GM12875 (cell line): ENCODE results near the gene NECTIN1.

ENCODE experiments used
- H3K4me3 ChIP-seq: one replicate; pipeline ENCODE4 v1.5.1; 2011; ENCODE audit warnings: low read depth, low read length, control low read depth
- TF ChIP-seq, protein P1 (sequence below): IDR thresholded peaks from 2 replicates; pipeline ENCODE4 v1.5.1; 2011; ENCODE audit warnings: low read depth, mild to moderate bottlenecking, control low read depth, inconsistent platforms, low read length, moderate library complexity, borderline replicate concordance; ENCODE audit not compliant: insufficient read depth

The NECTIN1 gene

DNA sequence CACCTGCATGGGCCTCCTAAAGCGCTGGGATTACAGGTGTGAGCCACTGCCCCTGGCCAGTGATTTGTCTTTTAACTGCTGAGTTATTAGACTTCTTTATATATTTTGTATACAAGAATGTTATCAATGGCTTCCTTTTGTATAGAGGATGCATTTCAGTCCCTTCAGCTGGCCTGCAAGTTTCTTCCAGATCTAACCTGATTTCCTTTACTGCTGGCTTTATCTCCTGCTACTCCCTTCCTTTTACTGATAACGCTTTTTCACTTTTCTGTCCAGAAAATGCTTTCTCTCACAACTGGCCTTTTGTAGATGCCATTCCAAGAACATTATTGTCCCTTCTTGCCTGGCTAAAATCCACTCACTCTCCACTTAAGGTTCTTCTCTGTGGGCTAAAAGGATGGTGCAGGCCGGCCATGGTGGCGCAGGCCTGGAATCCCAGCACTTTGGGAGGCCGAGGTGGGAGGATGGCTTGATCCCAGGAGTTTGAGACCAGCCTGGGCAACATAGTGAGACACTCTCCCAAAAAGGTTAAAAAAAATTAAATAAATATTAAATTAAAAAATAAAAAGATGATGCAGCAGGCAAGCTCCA, 118.1 kb downstream of the NECTIN1 start:
- TF ChIP-seq, protein P1, sequence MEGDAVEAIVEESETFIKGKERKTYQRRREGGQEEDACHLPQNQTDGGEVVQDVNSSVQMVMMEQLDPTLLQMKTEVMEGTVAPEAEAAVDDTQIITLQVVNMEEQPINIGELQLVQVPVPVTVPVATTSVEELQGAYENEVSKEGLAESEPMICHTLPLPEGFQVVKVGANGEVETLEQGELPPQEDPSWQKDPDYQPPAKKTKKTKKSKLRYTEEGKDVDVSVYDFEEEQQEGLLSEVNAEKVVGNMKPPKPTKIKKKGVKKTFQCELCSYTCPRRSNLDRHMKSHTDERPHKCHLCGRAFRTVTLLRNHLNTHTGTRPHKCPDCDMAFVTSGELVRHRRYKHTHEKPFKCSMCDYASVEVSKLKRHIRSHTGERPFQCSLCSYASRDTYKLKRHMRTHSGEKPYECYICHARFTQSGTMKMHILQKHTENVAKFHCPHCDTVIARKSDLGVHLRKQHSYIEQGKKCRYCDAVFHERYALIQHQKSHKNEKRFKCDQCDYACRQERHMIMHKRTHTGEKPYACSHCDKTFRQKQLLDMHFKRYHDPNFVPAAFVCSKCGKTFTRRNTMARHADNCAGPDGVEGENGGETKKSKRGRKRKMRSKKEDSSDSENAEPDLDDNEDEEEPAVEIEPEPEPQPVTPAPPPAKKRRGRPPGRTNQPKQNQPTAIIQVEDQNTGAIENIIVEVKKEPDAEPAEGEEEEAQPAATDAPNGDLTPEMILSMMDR, result no peak
- no peak overlapping the region for H3K4me3 ChIP-seq

DNA sequence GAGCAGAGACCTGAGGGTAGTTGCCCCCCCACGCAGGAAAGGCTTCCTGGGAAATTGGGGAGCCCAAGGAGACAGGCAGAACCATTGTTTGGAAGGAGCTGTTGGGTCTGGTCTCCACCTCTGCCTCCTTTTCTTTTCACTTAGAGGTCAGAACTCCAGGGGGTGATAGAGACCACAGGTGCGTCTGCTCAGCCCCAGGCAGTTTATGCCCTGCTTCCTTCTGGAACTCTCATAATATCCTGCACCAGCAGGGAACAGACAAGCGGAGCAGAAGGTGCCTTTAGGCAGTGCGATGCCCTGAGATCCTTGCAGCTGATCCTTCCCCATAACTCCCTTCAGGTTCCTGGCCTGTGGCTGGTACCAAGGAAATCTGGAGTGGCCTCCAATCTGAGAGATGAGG, 120.2 kb downstream of the NECTIN1 start:
- no peak overlapping the region for H3K4me3 ChIP-seq
- TF ChIP-seq, protein P1, result no peak

DNA sequence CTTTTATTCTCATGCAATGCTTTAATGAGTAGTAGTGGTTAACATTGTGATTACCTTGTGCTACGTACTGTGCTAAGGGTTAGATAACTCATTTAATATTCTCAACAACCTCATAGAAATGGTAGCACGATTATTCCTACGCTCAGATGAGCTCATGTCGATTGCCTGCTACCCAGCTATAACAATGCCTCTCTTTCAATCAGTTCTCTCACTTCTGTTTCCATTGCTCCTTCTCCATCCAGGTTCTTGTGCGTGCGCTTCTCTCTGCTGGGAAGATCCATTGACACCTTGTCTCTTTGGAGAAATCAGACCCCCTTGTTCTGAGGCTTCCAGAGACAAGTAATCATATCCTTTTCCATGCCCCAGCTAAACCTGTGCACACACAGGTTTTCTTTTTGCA, 120.8 kb downstream of the NECTIN1 start:
- TF ChIP-seq, protein P1, result no peak
- H3K4me3 ChIP-seq, result no peak overlapping the region

DNA sequence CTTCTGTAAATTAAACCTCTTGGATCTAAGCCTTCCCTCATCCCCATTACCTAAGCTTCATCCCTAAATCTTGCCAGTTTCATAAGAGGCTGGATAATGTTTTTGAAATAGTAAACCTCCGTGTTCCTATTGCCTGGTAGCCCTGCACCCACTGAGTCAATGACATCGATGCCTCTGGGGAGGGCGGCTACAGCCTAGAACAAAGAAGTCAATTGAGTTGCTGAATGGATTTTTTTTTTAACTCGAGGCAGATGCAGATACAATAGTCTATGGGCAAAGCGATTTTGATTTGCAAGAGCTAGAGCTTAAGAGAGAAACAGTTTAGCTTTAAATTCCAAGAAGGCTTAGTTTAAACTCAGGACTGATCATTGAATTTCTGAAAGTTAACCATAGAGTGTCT, 121.3 kb downstream of the NECTIN1 start:
- TF ChIP-seq, protein P1, result no peak
- no peak overlapping the region for H3K4me3 ChIP-seq

DNA sequence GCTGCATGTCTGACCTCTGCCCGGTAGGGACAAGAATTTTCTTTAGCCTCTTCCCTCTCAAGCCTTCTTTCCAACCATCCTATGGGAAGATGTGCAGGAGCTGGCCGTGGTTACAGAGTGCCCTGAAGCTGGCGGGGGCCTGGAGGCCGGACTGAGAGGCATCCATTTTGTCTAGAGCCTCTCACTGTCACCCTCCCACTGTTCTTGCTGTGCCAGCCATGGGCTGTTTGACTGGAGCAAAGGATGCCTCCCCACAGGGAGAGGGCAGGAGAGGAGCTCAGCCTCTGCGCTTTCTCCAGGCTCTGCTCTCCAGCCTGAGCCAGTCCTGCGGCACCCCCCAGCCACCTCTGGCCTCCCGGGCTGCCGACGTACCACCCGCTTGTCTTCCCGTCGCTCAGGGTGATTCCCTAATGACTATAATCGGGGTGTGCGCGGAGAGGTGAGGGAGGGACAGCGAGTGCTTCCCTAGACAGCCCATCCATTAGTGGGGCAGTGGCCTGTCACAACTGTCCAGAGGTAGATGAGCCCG, 123.8 kb downstream of the NECTIN1 start:
- no peak overlapping the region for H3K4me3 ChIP-seq
- TF ChIP-seq, protein P1, result no peak

DNA sequence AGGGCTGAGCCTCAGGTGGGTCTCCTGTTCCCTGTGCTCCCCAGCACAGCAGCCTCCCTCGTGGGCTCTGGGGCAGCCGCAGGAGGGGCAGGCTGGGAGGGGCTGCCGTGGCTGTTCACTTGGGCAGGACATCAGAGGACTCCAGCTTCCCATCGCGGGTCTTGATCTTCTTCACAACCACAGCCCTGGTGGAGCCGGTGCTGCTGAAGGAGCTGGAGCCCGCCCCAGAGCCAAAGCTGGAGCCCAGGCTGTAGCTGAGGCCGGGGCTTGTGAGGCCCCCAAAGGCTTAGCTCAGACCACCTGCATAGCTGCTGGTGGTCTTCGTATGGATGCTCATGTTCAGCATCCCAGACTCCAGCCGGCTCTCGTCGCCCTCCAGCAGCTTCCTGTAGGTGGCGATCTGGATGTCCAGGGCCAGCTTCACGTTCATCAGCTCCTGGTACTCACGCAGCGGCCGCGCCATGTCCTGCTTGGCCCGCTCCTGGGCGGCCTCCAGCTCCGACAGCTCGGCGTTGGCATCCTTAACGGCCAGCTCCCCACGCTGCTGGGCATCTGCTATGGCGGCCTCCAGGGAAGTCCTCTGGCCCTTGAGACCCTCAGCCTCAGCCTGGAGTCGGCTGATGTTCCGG, 126.1 kb downstream of the NECTIN1 start:
- no peak overlapping the region for H3K4me3 ChIP-seq
- TF ChIP-seq, protein P1, result no peak
